GM12878 (cell line): Measurements from ENCODE around the gene TFCP2L1. TPM values are rescaled to one million over a fixed set of nuclear protein-coding genes. Genes with fewer than 3 reads are reported as not detected.

Experiments used
- ATAC-seq: fragments of 200-7000 bp; cut with Tn5 transposase; 3 replicates; pipeline ENCODE4 v1.9.1; 2020; ENCODE audit warnings: mild to moderate bottlenecking, moderate library complexity
- BruUV-seq: library from RNA; stranded (reverse); fragments of 400-500 nt; replicated peaks from 2 replicates; lab custom pipeline; 2021; lab: Mats Ljungman, UMichigan
- CTCF ChIA-PET: fragments of 300-600 bp; sonication (Branson Sonifier 250); formaldehyde crosslinking; extraction: SDS; loops from one replicate; lab custom pipeline; 2021; ENCODE audit warnings: inconsistent platforms; lab: Yijun Ruan, JAX
- POLR2A ChIA-PET: fragments of 350-600 bp; formaldehyde crosslinking; extraction: SDS; loops from one replicate; lab custom pipeline; 2021; ENCODE audit warnings: inconsistent platforms; lab: Charles Lee
- RAD21 ChIA-PET: fragments of 300-600 bp; sonication (Branson Sonifier 250); formaldehyde crosslinking; loops from one replicate; lab custom pipeline; 2023; ENCODE audit warnings: antibody characterized with exemption; ENCODE audit not compliant: unreplicated experiment; lab: Charles Lee
- SMC1A ChIA-PET: fragments of 300-600 bp; sonication (Branson Sonifier 250); formaldehyde crosslinking; loops from one replicate; lab custom pipeline; 2023; ENCODE audit not compliant: unreplicated experiment, uncharacterized antibody; lab: Charles Lee
- DNase-seq: peaks from one replicate; pipeline ENCODE4 v3.0.0-alpha.2; 2011; ENCODE audit warnings: low read depth, low spot score
- FAIRE-seq: peaks from 3 replicates; lab custom pipeline; 2011; peaks lifted over from hg19 to GRCh38; lab: Jason Lieb, UNC
- H2AFZ ChIP-seq: 2 replicates; pipeline ENCODE4 v1.6.0; 2011; ENCODE audit warnings: low read depth, low read length, control low read depth; ENCODE audit not compliant: control insufficient read depth
- H3K27ac ChIP-seq: 2 replicates; pipeline ENCODE4 v1.5.1; 2011; ENCODE audit warnings: control low read depth; ENCODE audit not compliant: control insufficient read depth, insufficient read depth
- H3K27me3 ChIP-seq, 2 experiments: replicated peaks in 1 of 2; 2 replicates each; pipeline versions ENCODE4 v1.6.0 to v1.6.1; 2011; ENCODE audit warnings: low read length in 1 of 2; ENCODE audit not compliant: control insufficient read depth in 2 of 2, insufficient read depth in 2 of 2
- H3K36me3 ChIP-seq, 2 experiments: 2 replicates each; pipeline ENCODE4 v1.5.1; 2011; ENCODE audit warnings: low read length in 1 of 2; ENCODE audit not compliant: control insufficient read depth in 2 of 2, insufficient read depth in 2 of 2
- H3K4me1 ChIP-seq: 2 replicates; pipeline ENCODE4 v1.6.1; 2011; ENCODE audit warnings: mild to moderate bottlenecking, low read length, moderate library complexity, mixed read lengths; ENCODE audit not compliant: control insufficient read depth, insufficient read depth
- H3K4me2 ChIP-seq: 2 replicates; pipeline ENCODE4 v1.6.0; 2011; ENCODE audit warnings: control low read depth; ENCODE audit not compliant: control insufficient read depth, insufficient read depth
- H3K4me3 ChIP-seq: fragments of 200-600 bp; sonication (generic); 2 replicates; pipeline ENCODE4 v1.5.1; 2016
- H3K79me2 ChIP-seq: 2 replicates; pipeline ENCODE4 v1.6.0; 2011; ENCODE audit warnings: low read length; ENCODE audit not compliant: control insufficient read depth, insufficient read depth
- H3K9ac ChIP-seq: 2 replicates; pipeline ENCODE4 v1.8.0; 2011; ENCODE audit warnings: low read length, control low read depth, mixed read lengths; ENCODE audit not compliant: control insufficient read depth, insufficient read depth
- H3K9me3 ChIP-seq: replicated peaks from 3 replicates; pipeline ENCODE4 v1.5.1; 2011; ENCODE audit warnings: mild to moderate bottlenecking, low read length; ENCODE audit not compliant: control insufficient read depth, insufficient read depth
- H4K20me1 ChIP-seq: 2 replicates; pipeline ENCODE4 v1.6.0; 2011; ENCODE audit not compliant: control insufficient read depth, insufficient read depth
- CREB1 ChIP-seq: IDR thresholded peaks from 2 replicates; pipeline ENCODE4 v1.6.1; 2012; ENCODE audit warnings: low read depth, mild to moderate bottlenecking, inconsistent platforms
- CUX1 ChIP-seq: IDR thresholded peaks from 2 replicates; pipeline ENCODE4 v1.6.1; 2012; ENCODE audit warnings: improper control_type of control experiment, low read depth, low read length; ENCODE audit not compliant: insufficient replicate concordance
- DPF2 ChIP-seq: fragments of 450-650 bp; IDR thresholded peaks from 2 replicates; pipeline ENCODE4 v1.6.1; 2017; ENCODE audit warnings: mild to moderate bottlenecking
- EGR1 ChIP-seq, 2 experiments: IDR thresholded peaks; 1 replicate in 1 of 2; 2 replicates in 1 of 2; pipeline ENCODE4 v1.6.1; 2011 to 2012; ENCODE audit warnings: low read depth in 2 of 2, low read length in 2 of 2, borderline replicate concordance in 1 of 2, mild to moderate bottlenecking in 1 of 2, moderate library complexity in 1 of 2
- MYC ChIP-seq: IDR thresholded peaks from 2 replicates; pipeline ENCODE4 v1.6.1; 2011; ENCODE audit warnings: mild to moderate bottlenecking, low read length, moderate library complexity, inconsistent platforms; ENCODE audit not compliant: insufficient read depth, insufficient replicate concordance, insufficient read length, severe bottlenecking
- NFIC ChIP-seq: IDR thresholded peaks from 2 replicates; pipeline ENCODE4 v1.6.1; 2012; ENCODE audit warnings: low read depth, mild to moderate bottlenecking, inconsistent platforms, low read length, moderate library complexity
- PML ChIP-seq: IDR thresholded peaks from 2 replicates; pipeline ENCODE4 v1.6.1; 2012; ENCODE audit warnings: low read length, inconsistent platforms
- POLR2AphosphoS5 ChIP-seq: IDR thresholded peaks from 2 replicates; pipeline ENCODE4 v1.6.1; 2011; ENCODE audit warnings: mild to moderate bottlenecking, low read length, inconsistent platforms
- RAD51 ChIP-seq: fragments of 450-650 bp; IDR thresholded peaks from 2 replicates; pipeline ENCODE4 v1.6.1; 2016; ENCODE audit warnings: moderate library complexity, mild to moderate bottlenecking, inconsistent platforms
- RB1 ChIP-seq: fragments of 450-650 bp; formaldehyde crosslinking; IDR thresholded peaks from 2 replicates; pipeline ENCODE4 v1.6.1; 2017; ENCODE audit warnings: mild to moderate bottlenecking, borderline replicate concordance
- RELA ChIP-seq: fragments of 450-650 bp; IDR thresholded peaks from 2 replicates; pipeline ENCODE4 v1.8.0; 2014; ENCODE audit warnings: borderline replicate concordance; ENCODE audit not compliant: partially characterized antibody
- SPI1 ChIP-seq: IDR thresholded peaks from 2 replicates; pipeline ENCODE4 v1.6.1; 2011; ENCODE audit warnings: low read depth, mild to moderate bottlenecking, low read length, moderate library complexity, borderline replicate concordance; ENCODE audit not compliant: insufficient read depth
- TCF3 ChIP-seq: IDR thresholded peaks from 2 replicates; pipeline ENCODE4 v1.6.1; 2012; ENCODE audit warnings: low read depth, mild to moderate bottlenecking, low read length, borderline replicate concordance; ENCODE audit not compliant: insufficient read depth
- TCF7 ChIP-seq: IDR thresholded peaks from 2 replicates; pipeline ENCODE4 v1.6.1; 2014; ENCODE audit warnings: antibody characterized with exemption, borderline replicate concordance
- WGBS: methylation state at CpG from one replicate; pipeline ENCODE4 v1.1.6; 2016; ENCODE audit warnings: low lambda C conversion rate; ENCODE audit not compliant: insufficient replicate concordance, insufficient coverage; ENCODE audit errors: missing lambda C conversion rate; 5-methylcytosine and 5-hydroxymethylcytosine counted together
- in situ Hi-C: fragments of 300-500 bp; cut with MboI; formaldehyde crosslinking; loops from 9 replicates; pipeline ENCODE4 v1.14.3; 2018; ENCODE audit warnings: mixed read lengths
- intact Hi-C: fragments of 100-400 bp; cut with micrococcal nuclease; formaldehyde crosslinking; loops from one replicate; pipeline ENCODE4 v1.14.2; 2022; ENCODE audit not compliant: unreplicated experiment
- polyA plus RNA-seq, 11 experiments: library from polyadenylated mRNA; depleted of rRNA in 4 of 11; unstranded in 6 of 11; stranded (reverse) in 5 of 11; fragments of >200 nt; fragmentation: Nextera tagmentation in 4 of 11; fragmentation: Illumina TruSeq in 1 of 11; extraction: Ambion mirVana in 4 of 11; extraction: Trizol in 1 of 11; gene quantifications; 1 replicate in 1 of 11; 2 replicates in 10 of 11; pipeline versions ENCODE4 v1.2.1 to v1.2.3, GENCODE V29; 2011 to 2016; ENCODE audit warnings: inconsistent platforms in 2 of 11, missing spikeins in 2 of 11, low read depth in 1 of 11
- total RNA-seq, 4 experiments: library from RNA; depleted of rRNA in 3 of 4; stranded (reverse); fragments of >200 nt in 3 of 4; fragmentation: Illumina TruSeq in 1 of 4; extraction: Trizol in 1 of 4; gene quantifications; 2 replicates each; pipeline versions ENCODE4 v1.2.1 to v1.2.3, GENCODE V29; 2013 to 2021
- TF ChIP-seq, protein P1 (sequence below): fragments of 450-650 bp; IDR thresholded peaks from 2 replicates; pipeline ENCODE4 v1.6.1; 2017; ENCODE audit warnings: borderline replicate concordance

TFCP2L1 gene
- total and polyA plus RNA-seq, 10 of the 15 experiments (the other 5 are each of a cell fraction or from before 2014, with no cell fraction given) = 0.02 to 0.21 (median 0.09) TPM; not detected in 1

- no peak overlapping the region for H2AFZ ChIP-seq
- no peaks in the 10 kb centered on the region for H3K79me2 ChIP-seq
- no peaks in the 10 kb centered on the region for H4K20me1 ChIP-seq
- POLR2A ChIA-PET = no interaction called here
- in situ Hi-C loops = no loop called here
- no peaks in the 10 kb centered on the region; a peak in 1 of 4 replicates for H3K27me3 ChIP-seq
- no peak overlapping the region for H3K9ac ChIP-seq
- SMC1A ChIA-PET = no interaction called here
- intact Hi-C loops = no loop called here
- WGBS = 13% methylated on average over 4 of the region's 4 CpGs
- no peak overlapping the region for H3K27ac ChIP-seq
- no peak overlapping the region for H3K4me2 ChIP-seq
- H3K4me1 ChIP-seq = no peaks in the 10 kb centered on the region
- no peaks in the 10 kb centered on the region for H3K9me3 ChIP-seq
- ATAC-seq (no peak), FAIRE-seq (no peak), DNase-seq (no peak)
- H3K4me3 ChIP-seq = no peak overlapping the region
- CTCF ChIA-PET = no interaction called here
- BruUV-seq = no TSS peak
- RAD21 ChIA-PET = no interaction called here
- H3K36me3 ChIP-seq = no peaks in the 10 kb centered on the region
- TF ChIP-seq RAD51 (no peak), TCF7 (no peak), MYC (no peak), TCF3 (no peak), EGR1 (IDR thresholded peaks at IDR 0.05; ENCODE audit: borderline replicate concordance in 1 of 2, low read depth in 2 of 2, low read length in 2 of 2) (no peak), CREB1 (no peak), RB1 (no peak), CUX1 (no peak), RELA (no peak), SPI1 (no peak), NFIC (no peak), POLR2AphosphoS5 (no peak), PML (no peak), DPF2 (no peak)
- TF ChIP-seq, protein P1, sequence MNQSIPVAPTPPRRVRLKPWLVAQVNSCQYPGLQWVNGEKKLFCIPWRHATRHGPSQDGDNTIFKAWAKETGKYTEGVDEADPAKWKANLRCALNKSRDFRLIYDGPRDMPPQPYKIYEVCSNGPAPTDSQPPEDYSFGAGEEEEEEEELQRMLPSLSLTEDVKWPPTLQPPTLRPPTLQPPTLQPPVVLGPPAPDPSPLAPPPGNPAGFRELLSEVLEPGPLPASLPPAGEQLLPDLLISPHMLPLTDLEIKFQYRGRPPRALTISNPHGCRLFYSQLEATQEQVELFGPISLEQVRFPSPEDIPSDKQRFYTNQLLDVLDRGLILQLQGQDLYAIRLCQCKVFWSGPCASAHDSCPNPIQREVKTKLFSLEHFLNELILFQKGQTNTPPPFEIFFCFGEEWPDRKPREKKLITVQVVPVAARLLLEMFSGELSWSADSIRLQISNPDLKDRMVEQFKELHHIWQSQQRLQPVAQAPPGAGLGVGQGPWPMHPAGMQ = no peak
Measured at GRCh38 chr2:121182520-121182919, 102.5 kb downstream of the TFCP2L1 start.
